Neutrophil (primary cell): ENCODE data around the gene CNKSR2.

Experiments
- H3K27ac ChIP-seq: fragments of 200-600 bp; sonication (generic); 2 replicates; pipeline ENCODE4 v1.5.1; 2016; ENCODE audit warnings: mild to moderate bottlenecking, moderate library complexity
- H3K27me3 ChIP-seq: fragments of 200-600 bp; sonication (generic); 2 replicates; pipeline ENCODE4 v1.6.0; 2016; ENCODE audit warnings: mild to moderate bottlenecking
- H3K36me3 ChIP-seq: fragments of 200-600 bp; sonication (generic); 2 replicates; pipeline ENCODE4 v1.5.1; 2017
- H3K4me1 ChIP-seq, 2 experiments: fragments of 200-600 bp in 1 of 2; sonication (generic) in 1 of 2; 1 replicate in 1 of 2; 2 replicates in 1 of 2; pipeline versions ENCODE4 v1.5.1 to v1.6.1; 2013 to 2016; ENCODE audit warnings: low read depth in 1 of 2, low read length in 1 of 2, mild to moderate bottlenecking in 1 of 2, moderate library complexity in 1 of 2; ENCODE audit not compliant: control insufficient read depth in 1 of 2, insufficient read depth in 1 of 2
- H3K4me3 ChIP-seq, 2 experiments: fragments of 200-600 bp in 1 of 2; sonication (generic) in 1 of 2; 1 replicate in 1 of 2; 2 replicates in 1 of 2; pipeline ENCODE4 v1.5.1; 2013 to 2016; ENCODE audit warnings: low read depth in 1 of 2, low read length in 1 of 2, mild to moderate bottlenecking in 1 of 2, moderate library complexity in 1 of 2
- H3K9me3 ChIP-seq: fragments of 200-600 bp; sonication (generic); 2 replicates; pipeline ENCODE4 v1.5.1; 2016
- CTCF ChIP-seq: fragments of 200-600 bp; sonication (generic); IDR thresholded peaks from 2 replicates; pipeline ENCODE4 v1.5.1; 2016; ENCODE audit warnings: antibody characterized with exemption

CNKSR2 gene

GRCh38 chrX:21586001-21586400 is 211.8 kb downstream of the CNKSR2 start:
- H3K4me3 ChIP-seq = no peak overlapping the region
- no peaks in the 10 kb centered on the region for H3K27me3 ChIP-seq
- no peak for TF ChIP-seq CTCF
- no peaks in the 10 kb centered on the region for H3K9me3 ChIP-seq
- H3K27ac ChIP-seq = no peak overlapping the region
- no peaks in the 10 kb centered on the region for H3K36me3 ChIP-seq
- no peaks in the 10 kb centered on the region for H3K4me1 ChIP-seq

- Histone ChIP-seq H3K4me1 (no peaks in the 10 kb centered on the region), H3K9me3 (no peaks in the 10 kb centered on the region), H3K27ac (no peak overlapping the region), H3K4me3 (no peak overlapping the region), H3K27me3 (no peaks in the 10 kb centered on the region), H3K36me3 (no peaks in the 10 kb centered on the region)
- TF ChIP-seq CTCF = no peak
Observed at GRCh38 chrX:21590012-21590776, 216.0 kb downstream of the CNKSR2 start.

GRCh38 chrX:21606002-21606401 is 231.8 kb downstream of the CNKSR2 start:
- no peaks in the 10 kb centered on the region for H3K36me3 ChIP-seq
- H3K9me3 ChIP-seq = no peaks in the 10 kb centered on the region
- no peak for TF ChIP-seq CTCF
- H3K4me1 ChIP-seq = no peaks in the 10 kb centered on the region
- H3K4me3 ChIP-seq = no peak overlapping the region
- H3K27me3 ChIP-seq = no peaks in the 10 kb centered on the region
- no peak overlapping the region for H3K27ac ChIP-seq

GRCh38 chrX:21610168-21610567 is 235.9 kb downstream of the CNKSR2 start:
- Histone ChIP-seq H3K9me3 (no peaks in the 10 kb centered on the region), H3K4me3 (no peak overlapping the region), H3K36me3 (no peaks in the 10 kb centered on the region), H3K4me1 (no peaks in the 10 kb centered on the region), H3K27ac (no peak overlapping the region), H3K27me3 (no peaks in the 10 kb centered on the region)
- TF ChIP-seq CTCF = no peak

GRCh38 chrX:21612154-21612553 is 237.9 kb downstream of the CNKSR2 start:
- no peaks in the 10 kb centered on the region for H3K4me1 ChIP-seq
- no peak overlapping the region for H3K27ac ChIP-seq
- H3K9me3 ChIP-seq = no peaks in the 10 kb centered on the region
- H3K27me3 ChIP-seq = no peaks in the 10 kb centered on the region
- H3K4me3 ChIP-seq = no peak overlapping the region
- no peaks in the 10 kb centered on the region for H3K36me3 ChIP-seq
- TF ChIP-seq CTCF = no peak
